ENCODE results near the gene SENP7.

DNA sequence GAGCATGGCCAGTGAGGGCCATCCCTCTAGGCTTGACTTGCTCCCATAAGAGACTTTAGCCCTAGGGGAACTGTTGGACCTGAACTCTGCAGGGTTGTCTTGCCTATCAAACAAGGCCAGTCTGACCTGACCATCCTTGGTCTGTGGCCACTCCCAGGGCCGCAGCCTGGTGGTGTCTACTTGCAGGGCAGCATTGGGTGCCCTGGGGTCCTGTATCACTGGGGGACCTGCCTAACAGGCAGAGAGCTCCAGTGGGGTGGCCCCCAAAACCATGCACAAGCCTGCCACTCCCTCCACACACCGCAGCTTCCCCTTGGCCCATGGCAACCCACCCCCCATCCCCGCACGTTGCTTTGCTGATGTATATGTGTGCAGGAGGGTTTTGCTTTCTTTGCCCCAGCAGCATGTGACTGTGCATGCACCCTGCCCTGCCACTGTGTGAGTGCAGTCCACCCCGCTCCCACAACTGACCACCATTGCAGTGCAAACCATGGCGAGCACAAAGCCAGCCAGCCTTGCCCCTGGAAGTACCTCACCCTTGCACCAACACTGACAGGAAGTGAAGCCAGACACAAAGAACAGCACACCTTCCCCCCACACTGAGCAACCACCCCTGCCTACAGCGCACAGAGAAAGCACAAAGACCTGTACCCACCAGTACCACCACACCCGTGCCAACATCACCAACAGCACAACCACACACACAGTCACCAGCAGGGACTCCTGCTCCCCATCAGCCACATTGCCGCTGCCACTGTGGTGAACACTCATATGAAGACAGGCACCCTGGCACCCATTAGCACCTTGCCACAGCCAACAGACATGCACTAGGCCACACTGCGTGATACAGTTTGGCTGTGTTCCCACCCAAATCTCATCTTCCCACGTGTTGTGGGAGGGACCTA, 88.8 kb downstream of the SENP7 start:
- TF ChIP-seq, protein P1, sequence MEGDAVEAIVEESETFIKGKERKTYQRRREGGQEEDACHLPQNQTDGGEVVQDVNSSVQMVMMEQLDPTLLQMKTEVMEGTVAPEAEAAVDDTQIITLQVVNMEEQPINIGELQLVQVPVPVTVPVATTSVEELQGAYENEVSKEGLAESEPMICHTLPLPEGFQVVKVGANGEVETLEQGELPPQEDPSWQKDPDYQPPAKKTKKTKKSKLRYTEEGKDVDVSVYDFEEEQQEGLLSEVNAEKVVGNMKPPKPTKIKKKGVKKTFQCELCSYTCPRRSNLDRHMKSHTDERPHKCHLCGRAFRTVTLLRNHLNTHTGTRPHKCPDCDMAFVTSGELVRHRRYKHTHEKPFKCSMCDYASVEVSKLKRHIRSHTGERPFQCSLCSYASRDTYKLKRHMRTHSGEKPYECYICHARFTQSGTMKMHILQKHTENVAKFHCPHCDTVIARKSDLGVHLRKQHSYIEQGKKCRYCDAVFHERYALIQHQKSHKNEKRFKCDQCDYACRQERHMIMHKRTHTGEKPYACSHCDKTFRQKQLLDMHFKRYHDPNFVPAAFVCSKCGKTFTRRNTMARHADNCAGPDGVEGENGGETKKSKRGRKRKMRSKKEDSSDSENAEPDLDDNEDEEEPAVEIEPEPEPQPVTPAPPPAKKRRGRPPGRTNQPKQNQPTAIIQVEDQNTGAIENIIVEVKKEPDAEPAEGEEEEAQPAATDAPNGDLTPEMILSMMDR (IDR thresholded peaks at IDR 0.05; ENCODE audit: insufficient read depth, low read depth, low read length) = no peak
- TF ChIP-seq EZH2 (IDR thresholded peaks at IDR 0.05; ENCODE audit: insufficient read depth, low read length) = no peak

Measured in astrocyte (in vitro differentiated cells and primary cell).